Retinal pigment epithelial cell (primary cell): ENCODE measurements around the gene ZSWIM3.

Experiments
- DNase-seq: peaks from one replicate; pipeline ENCODE4 v3.0.0-alpha.2; 2010; ENCODE audit warnings: low read depth
- H3K4me3 ChIP-seq: 2 replicates; pipeline ENCODE4 v1.5.1; 2011; ENCODE audit warnings: mild to moderate bottlenecking, low read length, control low read depth, moderate library complexity
- TF ChIP-seq, protein P1 (sequence below): conservative IDR thresholded peaks from 2 replicates; pipeline ENCODE4 v1.5.1; 2011; ENCODE audit warnings: low read depth, low read length, control low read depth, inconsistent platforms

Gene ZSWIM3

DNA sequence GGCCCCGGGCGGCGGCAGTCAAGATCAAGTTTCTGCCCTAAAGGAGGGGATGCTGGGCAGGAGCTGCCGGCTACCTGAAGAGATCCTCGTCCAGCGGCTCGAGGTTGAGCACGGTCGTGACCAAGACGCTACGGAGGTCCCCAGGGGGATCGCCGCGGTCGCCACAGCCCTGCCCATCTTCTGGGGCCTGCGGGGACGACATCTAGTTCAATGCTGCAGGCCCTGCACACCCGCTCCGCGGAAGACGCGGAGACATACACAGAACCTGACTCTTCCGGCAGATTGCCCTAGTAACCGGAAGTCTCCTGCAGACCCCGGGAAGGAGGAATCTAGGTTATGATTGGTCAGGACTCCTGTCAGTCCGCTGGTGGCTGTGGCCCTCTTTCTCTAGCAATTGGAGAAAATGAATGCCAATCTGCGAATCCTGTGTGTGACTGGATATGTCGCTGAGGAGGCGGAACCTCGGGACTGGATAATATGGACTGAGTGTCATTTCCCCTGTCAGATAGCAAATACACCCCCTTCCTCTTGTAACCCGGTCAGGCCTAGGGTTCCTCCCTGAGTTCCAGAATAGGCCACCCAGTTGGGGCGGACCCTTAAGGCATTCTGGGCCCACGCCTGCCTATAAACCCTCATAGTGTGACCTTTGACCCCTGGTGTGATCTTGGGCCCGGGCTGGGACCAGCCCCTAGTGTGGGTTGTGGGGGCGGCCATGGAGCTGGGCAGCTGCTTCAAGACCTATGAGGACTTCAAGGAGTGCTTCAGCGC is at the start of gene ZSWIM3, which contains the start of gene ACOT8:
TSS of gene ZSWIM3 (plus strand) at position 501 of the 768 bp plus-strand sequence. CDS start at position 713, 212 bp downstream.
TSS of gene ACOT8 (minus strand) at position 279 of the 768 bp plus-strand sequence. CDS start at position 202, 77 bp downstream.
- H3K4me3 ChIP-seq = peak within 1 kb of the TSS; percentile 88
- DNase-seq = peak; percentile 100
- TF ChIP-seq, protein P1, sequence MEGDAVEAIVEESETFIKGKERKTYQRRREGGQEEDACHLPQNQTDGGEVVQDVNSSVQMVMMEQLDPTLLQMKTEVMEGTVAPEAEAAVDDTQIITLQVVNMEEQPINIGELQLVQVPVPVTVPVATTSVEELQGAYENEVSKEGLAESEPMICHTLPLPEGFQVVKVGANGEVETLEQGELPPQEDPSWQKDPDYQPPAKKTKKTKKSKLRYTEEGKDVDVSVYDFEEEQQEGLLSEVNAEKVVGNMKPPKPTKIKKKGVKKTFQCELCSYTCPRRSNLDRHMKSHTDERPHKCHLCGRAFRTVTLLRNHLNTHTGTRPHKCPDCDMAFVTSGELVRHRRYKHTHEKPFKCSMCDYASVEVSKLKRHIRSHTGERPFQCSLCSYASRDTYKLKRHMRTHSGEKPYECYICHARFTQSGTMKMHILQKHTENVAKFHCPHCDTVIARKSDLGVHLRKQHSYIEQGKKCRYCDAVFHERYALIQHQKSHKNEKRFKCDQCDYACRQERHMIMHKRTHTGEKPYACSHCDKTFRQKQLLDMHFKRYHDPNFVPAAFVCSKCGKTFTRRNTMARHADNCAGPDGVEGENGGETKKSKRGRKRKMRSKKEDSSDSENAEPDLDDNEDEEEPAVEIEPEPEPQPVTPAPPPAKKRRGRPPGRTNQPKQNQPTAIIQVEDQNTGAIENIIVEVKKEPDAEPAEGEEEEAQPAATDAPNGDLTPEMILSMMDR = no peak

DNA sequence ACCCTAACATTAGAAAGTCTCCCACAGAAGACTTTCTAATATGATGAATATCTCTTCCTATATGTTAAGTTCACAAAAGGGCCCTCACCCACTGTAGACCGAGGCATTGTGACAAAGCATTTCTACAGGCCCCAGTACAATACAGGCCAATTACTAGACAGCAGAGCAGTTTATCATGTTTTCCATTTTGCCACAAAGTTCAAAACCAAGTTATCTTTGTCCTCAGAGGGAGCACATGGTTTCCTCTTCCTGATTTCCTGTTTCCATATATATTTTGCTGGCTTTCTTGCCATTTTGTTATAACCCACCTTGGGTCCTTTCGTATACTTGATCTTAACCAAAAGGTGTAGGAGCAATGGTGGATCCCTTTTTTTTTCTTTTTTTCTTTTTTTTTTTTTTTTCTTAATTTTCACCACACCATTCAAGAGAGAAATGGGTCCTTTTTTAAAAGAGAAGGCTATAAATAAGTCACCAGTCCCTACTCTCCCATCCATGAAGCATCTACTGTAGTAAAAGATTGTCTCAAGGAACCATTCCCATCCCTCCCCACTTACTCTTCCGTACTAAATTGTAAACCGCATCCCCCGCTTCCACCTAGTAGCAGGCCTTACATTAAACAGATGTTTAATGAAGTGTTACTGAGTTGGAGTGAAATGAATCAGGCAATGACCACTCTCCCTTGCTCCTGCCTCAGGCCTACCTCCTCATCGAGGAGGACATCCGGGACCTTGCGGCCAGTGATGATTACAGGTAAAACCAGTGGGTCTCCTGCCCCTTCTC is 47.0 kb upstream of the ZSWIM3 start:
- no peak overlapping the region for H3K4me3 ChIP-seq
- TF ChIP-seq, protein P1 = no peak
- no peak for DNase-seq

DNA sequence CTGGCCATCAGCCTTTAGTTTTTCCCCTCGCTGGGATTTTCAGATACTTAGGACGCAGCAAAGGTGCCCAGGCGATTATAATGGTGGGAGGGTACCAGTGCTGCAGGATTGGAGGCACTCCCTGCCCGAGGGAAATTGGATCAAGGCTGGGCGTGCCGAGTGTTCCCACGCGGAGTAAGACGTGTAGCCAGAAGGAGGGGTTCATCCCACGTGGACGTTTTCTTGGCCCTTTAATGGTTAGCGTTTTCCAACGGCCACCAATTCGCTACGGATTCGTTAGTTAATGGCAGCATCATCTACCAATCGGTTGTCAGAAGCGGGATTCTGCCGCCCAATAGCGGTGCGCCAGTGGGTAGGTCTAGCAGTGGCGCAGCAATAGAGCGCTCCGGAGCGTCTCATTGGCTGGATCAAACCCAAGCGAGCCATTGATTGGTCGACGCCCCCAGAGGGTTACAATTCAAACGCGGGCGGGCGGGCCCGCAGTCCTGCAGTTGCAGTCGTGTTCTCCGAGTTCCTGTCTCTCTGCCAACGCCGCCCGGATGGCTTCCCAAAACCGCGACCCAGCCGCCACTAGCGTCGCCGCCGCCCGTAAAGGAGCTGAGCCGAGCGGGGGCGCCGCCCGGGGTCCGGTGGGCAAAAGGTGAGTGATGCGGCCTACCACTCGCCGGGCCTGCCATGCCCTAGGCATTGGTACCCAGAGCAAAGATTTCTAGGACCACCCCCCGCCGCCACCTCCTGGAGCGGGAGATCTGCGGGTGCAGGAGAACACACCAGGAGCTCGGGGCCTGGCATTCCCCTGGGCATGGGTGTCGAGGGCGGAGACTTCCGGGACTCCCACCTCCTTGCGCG is 45.0 kb upstream of the ZSWIM3 start, which contains the start of gene UBE2C:
TSS of gene UBE2C (plus strand) at position 488 of the 849 bp plus-strand sequence. CDS start at position 540, 52 bp downstream.
- peak; percentile 99 for DNase-seq
- TF ChIP-seq, protein P1 = no peak
- H3K4me3 ChIP-seq = peak within 1 kb of the TSS; percentile 84

DNA sequence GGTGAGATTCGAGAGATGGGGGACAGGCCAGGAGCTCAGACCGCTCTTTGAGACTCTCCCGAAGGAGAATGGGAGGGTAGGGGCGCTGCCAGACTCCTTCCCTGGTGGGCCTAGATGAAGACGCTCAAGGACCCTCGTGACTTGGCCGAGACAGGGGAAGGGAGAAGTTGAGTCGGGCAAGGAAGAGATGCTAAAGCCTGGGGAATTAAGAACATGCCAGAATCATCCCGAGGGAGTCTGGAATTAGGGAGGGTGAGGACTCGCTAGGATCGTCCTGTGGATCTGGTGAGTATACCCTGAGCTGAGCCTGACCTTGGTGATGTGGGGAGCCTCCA is 44.4 kb upstream of the ZSWIM3 start:
- TF ChIP-seq, protein P1 = no peak
- DNase-seq = no peak
- peak overlapping the region; percentile 84 for H3K4me3 ChIP-seq

DNA sequence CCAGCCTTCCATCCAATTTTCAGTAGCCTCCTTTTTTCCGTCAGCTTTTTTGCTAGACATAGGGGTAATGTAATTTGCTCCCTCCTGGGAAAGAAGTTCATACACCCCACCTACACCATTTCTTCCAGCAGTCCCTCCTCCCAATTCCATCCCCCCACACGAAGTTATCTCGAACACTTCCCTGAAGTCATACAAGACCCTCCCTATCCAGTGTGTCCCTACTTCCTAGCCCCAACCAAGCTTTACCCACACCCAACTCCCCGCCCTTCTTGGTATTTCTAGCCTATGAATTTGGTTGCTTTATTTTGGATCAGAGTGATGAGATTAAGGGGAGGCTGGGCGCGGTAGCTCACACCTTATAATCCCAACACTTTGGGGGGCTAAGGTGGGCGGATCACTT is 43.9 kb upstream of the ZSWIM3 start:
- TF ChIP-seq, protein P1 = no peak
- DNase-seq = no peak
- peak overlapping the region; percentile 84 for H3K4me3 ChIP-seq

DNA sequence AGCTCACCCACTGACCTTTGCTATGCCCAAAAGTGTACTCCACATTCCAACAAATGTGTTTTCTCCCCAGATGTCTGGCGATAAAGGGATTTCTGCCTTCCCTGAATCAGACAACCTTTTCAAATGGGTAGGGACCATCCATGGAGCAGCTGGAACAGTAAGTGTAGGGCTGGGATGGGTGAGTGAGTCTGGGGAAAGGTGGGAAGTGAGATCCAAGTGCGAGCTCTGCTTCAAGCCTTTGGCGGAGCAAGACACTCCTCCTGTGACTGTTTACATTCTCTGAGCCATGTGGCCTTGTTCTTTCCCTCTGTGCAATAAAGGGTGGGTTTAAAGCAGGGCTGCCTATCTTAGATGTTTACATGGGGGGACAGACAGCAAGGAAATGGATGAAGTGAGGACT is 43.1 kb upstream of the ZSWIM3 start:
- peak overlapping the region; percentile 10 for H3K4me3 ChIP-seq
- TF ChIP-seq, protein P1 = no peak
- no peak for DNase-seq
